Measurements from ENCODE around the gene EZH2.

The EZH2 gene

GRCh38 chr7:148852272-148852671, 31.8 kb downstream of the EZH2 start:
- no peak for DNase-seq

DNA sequence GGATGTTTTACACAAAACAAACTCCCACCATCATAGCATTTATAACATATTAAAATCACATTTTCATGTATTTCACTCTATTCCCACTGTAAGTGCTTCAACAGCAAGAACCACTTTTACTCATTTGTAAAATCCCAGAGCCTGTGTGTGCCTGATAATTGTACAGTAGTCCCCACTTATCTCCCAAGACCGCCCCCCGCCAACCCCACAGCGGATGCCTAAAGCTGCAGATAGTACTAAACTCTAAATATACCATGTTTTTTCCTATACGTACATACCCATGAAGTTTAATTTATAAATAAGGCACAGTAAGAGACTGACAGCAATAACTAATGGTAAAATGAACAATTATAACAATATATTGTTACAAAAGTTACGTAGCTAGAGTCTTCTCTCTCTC, 33.5 kb downstream of the EZH2 start:
- DNase-seq, result no peak

- no peak for DNase-seq
These were observed 34.5 kb downstream of the EZH2 start for GRCh38 chr7:148849393-148850098.

- no peak for DNase-seq
These were observed 36.0 kb downstream of the EZH2 start for GRCh38 chr7:148847815-148848734.

DNA sequence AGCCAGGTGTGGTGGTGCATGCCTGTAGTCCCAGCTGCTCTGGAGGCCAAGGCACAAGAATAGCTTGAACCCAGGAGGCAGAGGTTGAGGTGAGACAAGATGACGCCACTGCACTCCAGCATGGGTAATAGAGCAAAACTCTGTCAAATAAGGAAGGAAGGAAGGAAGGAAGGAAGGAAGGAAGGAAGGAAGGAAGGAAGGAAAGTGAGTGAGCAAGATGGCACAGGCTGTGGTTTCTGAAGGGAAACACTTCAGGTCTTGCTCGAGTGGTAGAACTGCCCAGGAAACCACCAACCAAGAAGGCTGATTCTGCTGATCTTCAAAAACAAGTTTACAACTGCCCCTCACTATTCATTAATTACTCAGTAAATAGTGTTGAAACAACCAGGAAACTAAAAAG, 45.2 kb downstream of the EZH2 start:
- no peak for DNase-seq

GRCh38 chr7:148835854-148836253, 48.2 kb downstream of the EZH2 start:
- DNase-seq, result no peak

DNA sequence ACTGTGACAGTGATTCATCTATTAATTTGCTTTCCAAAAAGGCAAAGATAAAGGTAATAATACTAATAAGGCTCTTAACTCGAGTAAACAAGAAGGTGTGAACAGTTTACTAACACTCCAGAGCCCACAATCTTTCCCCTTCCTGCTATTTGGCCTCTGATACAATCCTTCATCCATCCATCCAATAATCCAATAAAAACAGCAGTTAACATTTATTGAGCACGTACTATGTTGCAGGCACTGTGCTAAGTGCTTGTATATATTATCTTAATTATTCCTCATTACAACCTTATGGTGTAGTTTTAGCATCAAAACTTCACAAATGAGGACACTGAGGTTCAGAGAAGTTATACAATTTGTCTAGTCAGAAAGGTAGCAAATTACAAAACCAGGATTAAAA, 49.5 kb downstream of the EZH2 start:
- DNase-seq, result no peak

DNA sequence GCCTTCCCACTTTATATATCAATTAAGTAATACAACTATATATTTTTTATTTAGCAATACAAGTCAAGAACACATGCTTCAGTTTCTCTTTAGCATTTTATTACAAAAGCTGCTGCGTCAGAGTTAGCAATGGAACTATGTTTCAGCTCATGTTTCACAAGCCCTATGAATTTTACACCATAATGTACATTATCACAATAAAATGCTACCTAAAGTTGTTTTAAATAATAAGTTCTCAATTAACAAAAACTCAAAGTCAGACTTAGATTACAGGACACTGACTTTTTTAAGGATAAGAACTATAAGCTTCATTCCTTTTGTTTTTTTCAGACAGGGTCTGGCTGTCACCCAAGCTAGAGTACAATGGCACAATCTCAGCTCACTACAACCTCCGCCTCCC, 52.3 kb downstream of the EZH2 start:
- DNase-seq, result no peak

DNA sequence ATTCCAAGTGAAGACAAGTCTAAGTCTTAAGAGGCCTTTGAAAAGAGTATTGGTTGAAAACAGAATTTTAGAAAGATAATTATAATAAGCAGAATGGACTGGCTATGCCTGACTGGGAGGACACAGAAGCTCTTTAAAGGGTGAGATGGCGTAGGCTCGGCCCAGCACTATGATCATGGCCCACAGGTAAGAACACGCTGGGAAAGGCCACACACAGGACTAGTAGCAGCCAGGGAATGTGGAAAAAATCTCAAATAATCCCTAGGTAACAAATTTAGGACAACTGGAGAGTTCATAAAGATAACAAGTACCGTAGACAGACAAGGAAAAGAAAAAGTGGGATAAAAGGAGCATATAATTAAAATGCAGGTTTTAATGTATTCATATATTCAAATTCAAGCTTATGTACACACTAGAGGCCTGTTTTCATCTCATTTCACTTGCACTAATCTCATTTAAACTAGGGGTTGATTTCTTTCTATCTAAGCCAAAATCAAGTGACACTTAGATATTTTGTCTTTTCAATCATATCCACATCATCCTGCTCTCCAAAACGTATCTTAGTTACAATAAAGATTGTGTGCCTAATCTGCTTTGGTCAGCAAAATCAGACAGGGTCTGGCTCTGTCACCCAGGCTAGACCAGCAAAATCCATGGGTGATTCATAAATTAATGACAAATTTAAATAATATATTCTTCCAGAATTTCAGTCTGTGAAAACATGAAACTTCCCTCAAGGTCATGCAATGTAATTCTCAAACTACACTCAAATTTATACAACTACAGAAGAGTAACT, 53.0 kb downstream of the EZH2 start:
- no peak for DNase-seq

GRCh38 chr7:148828965-148829364, 55.1 kb downstream of the EZH2 start:
- no peak for DNase-seq

- DNase-seq, result no peak
These were observed 58.8 kb downstream of the EZH2 start for GRCh38 chr7:148825338-148825737.

GRCh38 chr7:148824864-148825263, 59.2 kb downstream of the EZH2 start:
- DNase-seq, result no peak

DNA sequence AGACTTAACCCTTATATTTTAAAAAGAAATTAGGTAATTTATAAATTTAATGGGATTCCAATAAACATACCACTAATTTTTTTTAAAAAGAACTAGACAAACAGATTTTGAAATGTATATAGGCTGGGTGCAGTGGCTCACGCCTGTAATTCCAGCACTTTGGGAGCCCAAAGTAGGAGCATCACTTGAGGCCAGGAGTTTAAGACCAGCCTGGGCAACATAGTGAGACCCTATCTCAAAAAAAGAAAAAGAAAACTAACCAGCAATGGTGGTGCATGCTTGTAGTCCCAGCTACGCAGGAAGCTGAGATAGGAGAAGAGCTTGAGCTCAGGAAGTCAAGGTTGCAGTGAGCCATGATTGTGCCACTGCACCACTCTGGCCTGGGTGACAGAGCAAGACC, 62.7 kb downstream of the EZH2 start:
- DNase-seq, result no peak

GRCh38 chr7:148819697-148820360, 64.3 kb downstream of the EZH2 start:
- DNase-seq, result no peak

- DNase-seq, result no peak
These were observed 68.5 kb downstream of the EZH2 start for GRCh38 chr7:148815612-148816011.

- no peak for DNase-seq
These were observed 69.0 kb downstream of the EZH2 start for GRCh38 chr7:148814922-148815559.

DNA sequence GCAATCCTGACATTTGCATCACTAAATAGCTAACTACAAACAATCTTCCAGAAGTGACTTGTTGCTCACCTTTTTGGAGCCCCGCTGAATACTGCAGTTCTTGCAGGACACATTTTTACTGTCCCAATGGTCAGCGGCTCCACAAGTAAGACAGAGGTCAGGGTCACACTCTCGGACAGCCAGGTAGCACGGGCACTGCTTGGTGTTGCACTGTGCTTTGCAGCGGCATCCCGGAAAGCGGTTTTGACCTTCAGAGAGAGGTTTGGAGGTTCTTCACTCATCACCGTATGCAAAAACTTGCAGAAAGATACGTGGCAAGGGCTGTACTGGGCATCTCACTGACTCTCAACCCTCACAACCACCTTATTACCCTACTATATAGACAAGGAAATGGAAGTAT, 70.2 kb downstream of the EZH2 start:
- no peak for DNase-seq

- DNase-seq, result no peak
These were observed 72.2 kb downstream of the EZH2 start for GRCh38 chr7:148811892-148812291.

- no peak for DNase-seq
These were observed 74.2 kb downstream of the EZH2 start for GRCh38 chr7:148809856-148810255.

GRCh38 chr7:148807436-148807835, 76.7 kb downstream of the EZH2 start:
- DNase-seq, result no peak

DNA sequence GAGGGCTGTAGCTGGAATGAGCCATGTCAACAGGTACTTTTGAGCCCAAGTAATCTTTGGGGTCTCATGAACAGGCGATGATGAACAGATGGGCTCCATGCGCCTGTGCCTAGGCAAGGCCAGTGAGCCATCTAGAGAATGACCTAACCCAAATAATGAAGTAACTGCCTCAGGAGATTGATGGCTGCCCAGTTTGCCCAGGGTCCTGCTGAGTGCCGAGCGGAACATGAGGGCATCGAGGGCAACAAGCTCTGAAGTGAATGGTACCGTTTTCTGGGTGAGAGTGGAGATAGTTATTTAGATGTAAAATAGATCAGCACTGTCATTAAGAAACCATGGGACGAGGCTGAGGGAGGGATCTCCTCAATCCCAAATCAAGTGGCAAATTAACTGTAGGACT, 77.9 kb downstream of the EZH2 start:
- no peak for DNase-seq
